Keratinocyte (primary cell): ENCODE results near the gene FAM110D. TPM values are rescaled to one million over a fixed set of nuclear protein-coding genes. Genes with fewer than 3 reads are reported as not detected.

Experiments
- DNase-seq: peaks from one replicate; pipeline ENCODE4 v3.0.0-alpha.2; 2011; ENCODE audit warnings: low read depth, missing footprints, low spot score
- FAIRE-seq: peaks from 2 replicates; lab custom pipeline; 2011; peaks lifted over from hg19 to GRCh38; lab: Jason Lieb, UNC
- H2AFZ ChIP-seq: 2 replicates; pipeline ENCODE4 v1.6.0; 2012; ENCODE audit warnings: low read length, control low read depth, inconsistent platforms; ENCODE audit not compliant: control insufficient read depth
- H3K27ac ChIP-seq: 2 replicates; pipeline ENCODE4 v1.5.1; 2011; ENCODE audit warnings: low read length; ENCODE audit not compliant: control insufficient read depth, insufficient read depth
- H3K27me3 ChIP-seq: 3 replicates; pipeline ENCODE4 v1.6.0; 2011; ENCODE audit warnings: low read length; ENCODE audit not compliant: control insufficient read depth, insufficient read depth; ENCODE audit errors: extremely low read depth
- H3K36me3 ChIP-seq, 2 experiments: 2 replicates in 1 of 2; 3 replicates in 1 of 2; pipeline ENCODE4 v1.5.1; 2011; ENCODE audit warnings: low read length in 2 of 2, mild to moderate bottlenecking in 1 of 2; ENCODE audit not compliant: control insufficient read depth in 2 of 2, insufficient read depth in 2 of 2; ENCODE audit errors: extremely low read depth in 1 of 2
- H3K4me1 ChIP-seq: 3 replicates; pipeline ENCODE4 v1.5.1; 2011; ENCODE audit warnings: low read length; ENCODE audit not compliant: control insufficient read depth, insufficient read depth; ENCODE audit errors: extremely low read depth
- H3K4me2 ChIP-seq: 3 replicates; pipeline ENCODE4 v1.6.0; 2011; ENCODE audit warnings: low read depth, low read length; ENCODE audit not compliant: control insufficient read depth, insufficient read depth; ENCODE audit errors: extremely low read depth
- H3K4me3 ChIP-seq, 3 experiments: fragments of 200-600 bp in 1 of 3; sonication (generic) in 1 of 3; 2 replicates in 2 of 3; 3 replicates in 1 of 3; pipeline ENCODE4 v1.5.1; 2011 to 2016; ENCODE audit warnings: low read length in 3 of 3, mild to moderate bottlenecking in 3 of 3, control low read depth in 2 of 3, inconsistent platforms in 1 of 3, low read depth in 1 of 3, mixed read lengths in 1 of 3, mixed run types in 1 of 3, moderate library complexity in 1 of 3; ENCODE audit not compliant: control insufficient read depth in 2 of 3, insufficient read depth in 2 of 3; ENCODE audit errors: extremely low read depth in 1 of 3
- H3K79me2 ChIP-seq: 2 replicates; pipeline ENCODE4 v1.6.0; 2012; ENCODE audit warnings: low read length; ENCODE audit not compliant: control insufficient read depth, insufficient read depth
- H3K9ac ChIP-seq: 3 replicates; pipeline ENCODE4 v1.6.0; 2011; ENCODE audit warnings: low read length; ENCODE audit not compliant: control insufficient read depth, insufficient read depth; ENCODE audit errors: extremely low read depth
- H3K9me1 ChIP-seq: 3 replicates; pipeline ENCODE4 v1.6.0; 2011; ENCODE audit warnings: low read length; ENCODE audit not compliant: control insufficient read depth, insufficient read depth; ENCODE audit errors: extremely low read depth
- H3K9me3 ChIP-seq: 2 replicates; pipeline ENCODE4 v1.5.1; 2012; ENCODE audit warnings: low read depth, low read length; ENCODE audit not compliant: control insufficient read depth
- H4K20me1 ChIP-seq: 3 replicates; pipeline ENCODE4 v1.6.0; 2011; ENCODE audit warnings: low read length; ENCODE audit not compliant: control insufficient read depth, insufficient read depth; ENCODE audit errors: extremely low read depth
- CTCF ChIP-seq, 3 experiments: IDR thresholded peaks in 1 of 3; conservative IDR thresholded peaks in 1 of 3; optimal IDR thresholded peaks in 1 of 3; 2 replicates in 2 of 3; 3 replicates in 1 of 3; pipeline versions ENCODE3 to v1.5.1; 2011; ENCODE audit warnings: low read length in 3 of 3, mild to moderate bottlenecking in 3 of 3, moderate library complexity in 2 of 3, control low read depth in 1 of 3, inconsistent platforms in 1 of 3; ENCODE audit not compliant: insufficient read depth in 2 of 3; ENCODE audit errors: extremely low read depth in 1 of 3
- EZH2 ChIP-seq: IDR thresholded peaks from one replicate; pipeline ENCODE4 v1.6.1; 2012; ENCODE audit warnings: inconsistent platforms, mild to moderate bottlenecking, low read length, moderate library complexity
- dilution Hi-C: fragments of 300-500 bp; cut with MboI; formaldehyde crosslinking; loops from one replicate; pipeline ENCODE4 v1.7.0; 2020; ENCODE audit warnings: low sequenced_read_pairs; ENCODE audit not compliant: extremely low pct_ligation_motif_present
- polyA plus RNA-seq, 5 experiments: library from polyadenylated mRNA; depleted of rRNA in 3 of 5; stranded (reverse) in 3 of 5; stranded (forward) in 1 of 5; unstranded in 1 of 5; fragments of >200 nt; gene quantifications; 1 replicate in 1 of 5; 2 replicates in 3 of 5; 3 replicates in 1 of 5; pipeline versions ENCODE4 v1.2.1 to v1.2.3, GENCODE V29; 2011 to 2012; ENCODE audit warnings: missing spikeins in 2 of 5, low read depth in 1 of 5, low replicate concordance in 1 of 5

The FAM110D gene
- polyA plus RNA-seq, 1 donor (not counting 4 experiments of a cell fraction or from before 2014, with no cell fraction given) = not detected

DNA sequence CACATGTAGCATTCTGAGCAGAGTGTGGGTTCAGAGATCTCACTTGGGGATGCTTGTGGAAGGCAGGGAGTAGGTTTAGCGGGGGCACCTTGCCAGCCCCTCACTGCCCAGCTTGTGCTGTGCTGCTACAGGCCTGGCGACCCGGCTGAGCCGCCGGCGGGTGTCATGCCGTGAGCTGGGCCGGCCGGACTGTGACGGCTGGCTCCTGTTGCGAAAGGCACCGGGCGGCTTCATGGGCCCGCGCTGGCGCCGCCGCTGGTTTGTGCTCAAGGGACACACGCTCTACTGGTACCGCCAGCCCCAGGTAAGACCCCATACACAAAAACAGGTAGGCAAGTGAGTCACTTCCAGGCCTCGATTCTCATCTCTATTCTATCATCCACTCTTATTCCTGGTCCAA, 26.0 kb downstream of the FAM110D start:
- DNase-seq (no peak), FAIRE-seq (no peak)
- H3K79me2 ChIP-seq = no peaks in the 10 kb centered on the region
- H3K4me3 ChIP-seq = no peak overlapping the region
- H3K27me3 ChIP-seq = no peaks in the 10 kb centered on the region
- H4K20me1 ChIP-seq = no peaks in the 10 kb centered on the region
- peaks cover 15% of the 10 kb centered on the region for H3K4me1 ChIP-seq
- dilution Hi-C loops = no loop called here
- H3K9me3 ChIP-seq = no peaks in the 10 kb centered on the region
- no peak overlapping the region for H3K4me2 ChIP-seq
- no peak overlapping the region for H3K9ac ChIP-seq
- TF ChIP-seq EZH2 (no peak), CTCF (optimal IDR thresholded peaks at IDR 0.05 in 1 of 3, IDR thresholded peaks at IDR 0.05 in 1 of 3, conservative IDR thresholded peaks at IDR 0.05 in 1 of 3; ENCODE audit: extremely low read depth in 1 of 3, insufficient read depth in 2 of 3, low read length in 3 of 3) (no peak)
- no peak overlapping the region for H3K27ac ChIP-seq
- H2AFZ ChIP-seq = no peak overlapping the region
- no peaks in the 10 kb centered on the region for H3K9me1 ChIP-seq
- H3K36me3 ChIP-seq = peaks cover 40 to 52% of the 10 kb centered on the region in 2 experiments

DNA sequence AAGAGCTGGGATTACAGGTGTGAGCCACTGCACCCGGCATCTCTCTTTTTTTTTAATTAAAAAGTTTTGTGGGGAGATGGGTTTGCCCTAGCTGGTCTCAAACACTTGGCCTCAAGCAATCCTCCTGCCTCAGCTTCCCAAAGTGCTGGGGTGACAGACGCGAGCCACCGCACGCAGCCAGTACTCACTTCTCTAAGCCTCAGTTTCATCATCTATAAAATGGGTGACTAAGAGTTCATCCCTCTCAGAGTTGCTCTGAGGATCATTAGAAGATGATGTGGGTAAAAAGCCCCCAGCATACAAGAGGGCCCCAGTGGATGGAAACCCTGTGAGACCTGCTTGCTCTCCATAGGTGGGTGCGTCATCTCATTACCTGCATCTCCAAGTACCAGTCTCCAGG, 29.0 kb downstream of the FAM110D start:
- TF ChIP-seq EZH2 = no peak
- TF ChIP-seq CTCF (optimal IDR thresholded peaks at IDR 0.05 in 1 of 3, IDR thresholded peaks at IDR 0.05 in 1 of 3, conservative IDR thresholded peaks at IDR 0.05 in 1 of 3; ENCODE audit: extremely low read depth in 1 of 3, insufficient read depth in 2 of 3, low read length in 3 of 3) = no peak
- no peaks in the 10 kb centered on the region for H3K4me1 ChIP-seq
- no peak for FAIRE-seq
- H3K4me3 ChIP-seq = no peak overlapping the region
- dilution Hi-C loops = no loop called here
- H3K27me3 ChIP-seq = no peaks in the 10 kb centered on the region
- no peak for DNase-seq
- no peak overlapping the region for H2AFZ ChIP-seq
- H4K20me1 ChIP-seq = no peaks in the 10 kb centered on the region
- no peaks in the 10 kb centered on the region for H3K9me3 ChIP-seq
- no peaks in the 10 kb centered on the region for H3K9me1 ChIP-seq
- H3K36me3 ChIP-seq = peaks cover 30 to 38% of the 10 kb centered on the region in 2 experiments
- H3K79me2 ChIP-seq = no peaks in the 10 kb centered on the region
- H3K9ac ChIP-seq = no peak overlapping the region
- no peak overlapping the region for H3K27ac ChIP-seq
- no peak overlapping the region for H3K4me2 ChIP-seq
